Left kidney (tissue), 2 donors: Measurements from ENCODE around the gene TUBA4A. TPM values are rescaled to one million over a fixed set of nuclear protein-coding genes. Genes with fewer than 3 reads are reported as not detected.
A peak's percentile ranks its signal among the peaks of the same experiment; 100 is the strongest.

Experiments used
- DNase-seq: peaks from one replicate; pipeline ENCODE4 v3.0.0-alpha.2; 2013
- polyA plus RNA-seq: library from polyadenylated mRNA; unstranded; fragments of 120-200 nt; gene quantifications from one replicate; pipeline ENCODE4 v1.2.1, GENCODE V29; 2013; ENCODE audit not compliant: insufficient read length

TUBA4A gene
- polyA plus RNA-seq, 1 donor, result 25.2 TPM

- DNase-seq, result no peak
These were observed 8.9 kb downstream of the TUBA4A start for GRCh38 chr2:219244789-219245147.

DNA sequence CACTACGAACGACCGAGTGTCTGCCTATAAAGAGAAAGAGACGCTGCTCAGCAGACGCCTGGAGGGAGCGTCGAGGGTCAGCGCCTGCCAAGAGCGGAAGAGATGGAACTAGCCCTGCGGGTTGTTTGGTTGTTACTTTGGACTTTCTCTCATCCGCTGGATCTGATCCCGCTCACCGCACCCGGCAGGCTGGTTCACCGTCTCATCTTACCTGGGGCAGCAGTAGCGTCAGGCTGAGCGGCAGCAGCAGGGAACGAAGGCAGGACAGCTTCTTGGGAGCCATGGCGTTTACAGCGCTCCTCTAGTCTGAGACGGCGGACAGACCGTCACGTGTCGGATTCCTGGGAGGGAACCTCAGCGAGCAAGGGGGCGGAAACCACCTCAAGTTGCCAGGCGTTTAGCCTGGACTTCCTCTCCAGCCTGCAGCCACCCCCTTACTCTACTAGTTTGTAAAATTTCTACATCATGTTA lies 10.4 kb downstream of the TUBA4A start:
- no peak for DNase-seq

GRCh38 chr2:219234331-219234730 lies 19.4 kb downstream of the TUBA4A start:
- DNase-seq, result no peak

DNA sequence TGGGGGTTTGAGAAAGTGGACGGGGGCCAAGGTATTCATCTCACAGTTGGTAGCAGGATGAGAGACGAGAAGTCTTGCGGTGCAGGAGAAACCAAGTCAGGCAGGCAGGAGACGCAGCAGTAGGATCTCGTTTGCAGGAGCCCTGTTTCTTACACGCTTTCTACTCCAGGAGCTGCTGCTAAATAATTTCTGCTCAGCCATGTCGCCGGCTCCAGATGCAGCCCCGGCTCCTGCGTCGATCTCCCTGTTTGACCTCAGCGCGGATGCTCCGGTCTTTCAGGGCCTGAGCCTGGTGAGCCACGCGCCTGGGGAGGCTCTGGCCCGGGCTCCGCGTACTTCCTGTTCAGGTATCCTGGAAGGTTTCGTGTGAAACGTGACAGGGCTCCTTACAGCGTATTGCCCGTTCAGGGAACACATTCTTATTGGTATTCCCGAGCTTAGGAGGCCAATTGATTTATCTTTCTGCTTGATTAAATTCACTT lies 23.6 kb downstream of the TUBA4A start:
- DNase-seq, result no peak

GRCh38 chr2:219229305-219230058 lies 24.2 kb downstream of the TUBA4A start, which contains the start of the genes ANKZF1 and ATG9A:
Gene ANKZF1 (plus strand): TSS chr2:219229806. CDS start chr2:219230258, 452 bp downstream.
Gene ATG9A (minus strand): TSS chr2:219229636. CDS start chr2:219228024, 1,612 bp downstream.
- DNase-seq, result peak; percentile 99

- no peak for DNase-seq
These were observed 24.8 kb downstream of the TUBA4A start for GRCh38 chr2:219228911-219229304.

GRCh38 chr2:219228041-219228910 lies 25.4 kb downstream of the TUBA4A start:
- DNase-seq, result no peak

DNA sequence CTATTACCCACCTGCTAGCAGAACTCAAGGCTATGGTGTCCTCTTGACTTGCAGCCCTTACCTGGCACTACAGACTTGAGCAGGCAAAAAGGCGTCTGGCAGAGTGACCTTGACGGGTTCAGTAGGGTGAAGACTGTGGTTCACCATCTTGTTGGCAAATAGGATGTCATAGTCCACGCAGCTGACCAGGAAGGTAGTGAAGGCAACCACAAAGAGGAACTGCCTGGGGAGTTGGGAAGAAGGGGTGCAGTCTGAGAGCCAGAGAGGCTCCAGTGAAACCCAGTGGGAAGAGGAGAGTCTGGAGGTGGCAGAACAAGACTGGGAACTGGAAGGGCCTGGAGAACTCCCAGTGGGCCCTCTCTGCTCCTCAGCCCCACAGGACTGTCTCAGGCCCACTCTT lies 28.4 kb downstream of the TUBA4A start:
- DNase-seq, result no peak

- DNase-seq, result no peak
These were observed 29.7 kb downstream of the TUBA4A start for GRCh38 chr2:219223831-219224610.

DNA sequence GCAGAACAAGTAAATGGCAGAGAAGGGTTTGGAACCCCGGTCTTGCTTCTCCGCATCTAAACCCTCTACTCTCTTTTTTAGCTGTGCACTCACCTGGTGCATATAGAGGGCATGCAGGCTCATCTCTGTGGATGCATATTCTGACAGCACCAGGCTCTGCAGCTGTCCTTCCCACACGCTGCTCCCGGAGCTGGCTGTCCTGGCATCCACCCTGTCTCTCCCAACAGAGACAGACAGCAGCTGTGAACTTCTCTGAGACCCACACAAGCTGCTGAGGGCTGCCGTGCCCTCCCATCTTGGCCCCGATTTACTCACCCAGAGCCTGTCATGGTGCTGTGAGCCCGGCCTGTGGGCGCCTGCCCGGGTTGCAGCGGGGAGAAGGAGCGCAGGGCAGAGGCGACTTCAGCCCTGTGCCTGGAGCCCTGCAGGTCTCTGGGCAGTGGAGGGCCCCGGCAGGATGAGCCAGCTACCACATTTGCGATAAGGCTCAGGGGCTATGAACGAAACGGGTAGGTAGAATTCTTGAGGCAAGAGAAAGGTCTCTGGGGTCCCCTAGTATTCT lies 31.7 kb downstream of the TUBA4A start:
- no peak for DNase-seq

- DNase-seq, result no peak
These were observed 32.9 kb downstream of the TUBA4A start for GRCh38 chr2:219220652-219221402.

DNA sequence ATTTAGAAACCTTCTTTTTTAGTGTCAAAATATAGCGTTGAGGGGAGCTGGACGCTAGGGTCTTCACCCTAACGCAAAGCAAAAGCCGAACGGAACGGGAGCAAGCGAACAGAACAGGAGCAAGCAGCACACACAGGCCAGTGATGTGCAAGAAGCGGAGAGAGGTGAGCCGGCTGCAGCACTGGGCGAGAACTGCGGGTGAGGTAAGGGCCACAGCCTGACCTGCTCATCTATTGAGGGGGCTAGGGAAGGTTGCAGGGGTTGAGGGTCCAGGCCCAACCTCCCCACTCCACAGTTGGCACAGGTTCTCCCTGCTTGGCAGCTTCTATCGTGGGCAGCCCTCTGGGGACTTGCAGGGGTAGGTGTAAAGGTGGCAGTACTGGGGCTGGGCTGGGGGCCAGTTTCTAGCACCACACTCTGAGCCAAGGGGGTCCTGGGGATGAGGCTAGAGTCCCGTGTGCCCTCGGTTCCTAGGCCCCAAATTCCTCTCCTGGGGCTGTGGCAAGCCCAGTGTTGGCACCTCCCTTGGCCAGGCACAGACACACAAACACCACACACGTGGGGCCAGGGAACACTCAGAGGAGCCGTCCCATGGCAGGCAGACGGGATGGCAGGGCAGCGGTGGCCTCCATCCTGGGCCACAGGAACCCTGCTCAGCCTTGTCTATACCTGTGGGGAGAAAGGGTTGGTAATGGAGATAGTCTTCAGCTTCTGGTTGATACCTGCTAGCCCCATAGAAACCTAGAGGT lies 33.8 kb downstream of the TUBA4A start:
- no peak for DNase-seq

- DNase-seq, result peak; percentile 95
These were observed 34.7 kb downstream of the TUBA4A start, which contains the start of gene ABCB6 for GRCh38 chr2:219218732-219219701. Gene ABCB6 (minus strand): TSS chr2:219218958. CDS start chr2:219218673, 285 bp downstream.

DNA sequence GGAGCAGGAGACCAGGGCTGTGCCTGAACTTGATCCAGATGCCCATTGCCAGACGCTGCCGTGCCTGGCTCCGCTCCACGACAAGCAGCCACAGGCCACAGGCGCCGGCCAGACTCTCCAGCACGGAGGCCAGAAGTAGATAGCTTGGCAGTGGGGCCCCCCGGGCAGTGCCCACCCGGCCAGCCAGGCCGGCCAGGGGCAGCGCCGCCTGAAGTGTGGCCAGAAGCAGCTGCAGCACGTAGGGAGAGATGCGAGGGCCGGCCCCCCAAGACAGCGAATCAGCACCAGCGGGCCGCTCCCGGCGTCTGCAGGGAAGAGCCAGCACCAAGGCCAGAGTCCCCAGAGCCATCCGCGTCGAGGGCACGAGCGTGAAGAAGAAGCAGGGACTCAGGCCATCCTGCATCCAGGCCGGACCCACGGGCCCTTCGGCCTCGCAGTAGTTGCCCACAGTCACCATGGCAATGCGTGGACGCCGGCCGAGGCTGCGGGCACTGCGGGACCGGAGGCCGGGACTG lies 35.4 kb downstream of the TUBA4A start:
- DNase-seq, result no peak

DNA sequence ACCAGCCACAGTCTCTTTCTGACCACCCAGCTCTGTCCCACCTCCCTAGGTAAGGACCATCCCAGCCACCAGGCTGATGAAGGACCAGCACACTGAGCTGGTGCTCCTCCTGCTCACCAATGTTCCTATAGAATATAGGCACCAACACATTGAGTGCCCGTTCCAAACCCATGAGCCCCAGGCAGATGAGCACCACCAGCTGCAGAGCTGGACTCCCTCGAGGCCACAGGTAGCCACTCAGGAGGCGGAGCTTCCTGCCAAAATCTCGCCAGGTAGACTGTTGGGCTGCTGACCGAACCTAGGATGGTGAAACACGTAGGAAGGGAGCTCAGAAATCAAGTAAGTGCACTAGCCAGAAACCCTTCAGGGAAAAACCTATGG lies 37.2 kb downstream of the TUBA4A start:
- DNase-seq, result no peak

DNA sequence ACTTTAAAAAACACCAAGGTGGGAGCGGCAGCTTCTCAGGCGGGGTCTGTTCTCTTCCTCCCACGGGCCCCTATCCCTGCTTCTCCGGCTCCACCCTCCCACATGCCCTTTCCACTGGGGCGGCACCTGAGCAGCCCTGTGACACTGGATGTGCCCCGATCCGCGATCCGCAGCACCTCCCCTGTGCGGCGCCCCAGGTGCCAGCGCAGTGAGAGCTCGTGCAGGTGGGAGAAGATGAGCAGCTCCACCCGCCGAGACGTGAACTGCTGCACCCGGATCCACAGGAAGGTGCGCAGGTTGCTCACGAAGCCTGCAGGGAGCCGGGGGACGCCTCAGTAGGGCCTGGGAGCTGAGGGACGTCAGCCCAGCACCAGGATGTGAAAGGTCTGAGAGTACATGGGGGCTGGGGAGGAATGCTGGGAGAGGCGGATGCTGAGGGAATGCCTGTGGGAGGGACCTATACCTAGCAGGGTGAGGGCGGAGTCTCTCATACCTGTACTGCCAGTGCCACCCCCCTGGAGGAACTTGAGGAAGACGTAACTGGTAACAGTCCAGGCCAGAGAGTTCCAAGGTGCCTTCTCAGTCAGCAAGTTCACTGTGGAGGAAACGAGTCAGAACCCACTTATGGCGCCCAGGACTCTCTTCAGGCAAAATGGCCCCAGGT lies 37.7 kb downstream of the TUBA4A start:
- no peak for DNase-seq

DNA sequence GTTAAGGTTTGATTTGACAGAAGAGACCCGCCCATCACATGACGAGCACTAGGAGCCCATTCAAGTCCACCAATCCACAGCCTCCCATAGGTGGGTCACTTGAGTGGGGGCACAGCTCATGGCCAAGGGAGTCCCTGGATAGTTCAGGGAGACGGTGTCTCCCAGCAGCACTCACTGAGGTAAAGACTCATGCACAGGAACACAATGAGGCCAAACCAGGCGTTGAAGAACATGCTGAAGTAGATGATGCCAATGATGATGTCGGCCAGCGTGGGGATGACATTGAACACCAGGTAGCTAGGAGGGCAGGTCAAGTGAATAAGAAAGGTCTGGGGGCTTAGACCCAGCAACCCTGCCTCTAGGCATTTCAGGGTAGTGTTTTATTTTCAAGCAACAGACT lies 38.9 kb downstream of the TUBA4A start:
- DNase-seq, result no peak

GRCh38 chr2:219214141-219214540 lies 39.6 kb downstream of the TUBA4A start:
- no peak for DNase-seq
